Spinal cord (tissue), 10 donors: ENCODE measurements around the gene PIK3R4. TPM values are rescaled to one million over a fixed set of nuclear protein-coding genes. Genes with fewer than 3 reads are reported as not detected.

Experiments used
- DNase-seq, 6 donors: peaks; one replicate each; pipeline versions ENCODE4 v3.0.0 to v3.0.0-alpha.2; 2013 to 2015; ENCODE audit warnings: low spot score in 6 of 6, low read depth in 4 of 6
- H3K27ac ChIP-seq: one replicate; pipeline ENCODE4 v1.5.1; 2013; ENCODE audit warnings: low read depth, low read length, control low read depth
- H3K27me3 ChIP-seq: one replicate; pipeline ENCODE4 v1.6.1; 2013; ENCODE audit warnings: low read length; ENCODE audit not compliant: control insufficient read depth, insufficient read depth
- H3K36me3 ChIP-seq: one replicate; pipeline ENCODE4 v1.6.1; 2013; ENCODE audit warnings: low read length; ENCODE audit not compliant: control insufficient read depth, insufficient read depth
- H3K4me1 ChIP-seq: one replicate; pipeline ENCODE4 v1.6.1; 2013; ENCODE audit warnings: low read length; ENCODE audit not compliant: control insufficient read depth, insufficient read depth
- H3K4me3 ChIP-seq: one replicate; pipeline ENCODE4 v1.5.1; 2013; ENCODE audit warnings: low read depth, low read length, control low read depth
- H3K9me3 ChIP-seq: one replicate; pipeline ENCODE4 v1.6.1; 2013; ENCODE audit warnings: low read length; ENCODE audit not compliant: control insufficient read depth, insufficient read depth
- WGBS: methylation state at CpG from one replicate; pipeline ENCODE4 v1.1.5; 2013; ENCODE audit warnings: missing lambda C conversion rate; ENCODE audit not compliant: insufficient coverage; 5-methylcytosine and 5-hydroxymethylcytosine counted together
- polyA plus RNA-seq, 2 donors: library from polyadenylated mRNA; unstranded; fragments of 120-200 nt; gene quantifications; one replicate each; pipeline ENCODE4 v1.2.1, GENCODE V29; 2013; ENCODE audit not compliant: insufficient read length in 2 of 2
- total RNA-seq, 2 donors: library from RNA; depleted of rRNA in 1 of 2; stranded (reverse); fragments of 120-200 nt in 1 of 2; fragments of >200 nt in 1 of 2; gene quantifications; one replicate each; pipeline versions ENCODE4 v1.2.3 to v1.2.4, GENCODE V29; 2013 to 2014
- donor health status: healthy.

PIK3R4 gene
- total and polyA plus RNA-seq, 4 donors, result 24.3 to 42.2 (median 29.1) TPM

- Histone ChIP-seq H3K27ac (no peak overlapping the region), H3K4me3 (no peak overlapping the region), H3K36me3 (no peaks in the 10 kb centered on the region), H3K4me1 (no peaks in the 10 kb centered on the region), H3K27me3 (no peaks in the 10 kb centered on the region), H3K9me3 (no peaks in the 10 kb centered on the region)
- WGBS, result 60% methylated on average over 1 of the region's 2 CpGs
- no peak for DNase-seq
These were observed 17.5 kb downstream of the PIK3R4 start for GRCh38 chr3:130729154-130729553.

GRCh38 chr3:130728037-130728436, 18.6 kb downstream of the PIK3R4 start:
- no CpG with 5 or more reads among the region's 2 CpGs for WGBS
- Histone ChIP-seq H3K4me3 (no peak overlapping the region), H3K27ac (no peak overlapping the region), H3K4me1 (no peaks in the 10 kb centered on the region), H3K36me3 (no peaks in the 10 kb centered on the region), H3K27me3 (no peaks in the 10 kb centered on the region), H3K9me3 (no peaks in the 10 kb centered on the region)
- no peak for DNase-seq

GRCh38 chr3:130725746-130726145, 20.9 kb downstream of the PIK3R4 start:
- Histone ChIP-seq H3K36me3 (peaks cover 2% of the 10 kb centered on the region), H3K4me1 (no peaks in the 10 kb centered on the region), H3K27me3 (no peaks in the 10 kb centered on the region), H3K9me3 (no peaks in the 10 kb centered on the region), H3K4me3 (no peak overlapping the region), H3K27ac (no peak overlapping the region)
- no CpG with 5 or more reads among the region's 2 CpGs for WGBS
- no peak for DNase-seq

GRCh38 chr3:130715616-130716015, 31.0 kb downstream of the PIK3R4 start:
- Histone ChIP-seq H3K36me3 (peaks cover 9% of the 10 kb centered on the region), H3K27ac (no peak overlapping the region), H3K9me3 (no peaks in the 10 kb centered on the region), H3K4me1 (no peaks in the 10 kb centered on the region), H3K4me3 (no peak overlapping the region), H3K27me3 (no peaks in the 10 kb centered on the region)
- no CpG with 5 or more reads among the region's 1 CpG for WGBS
- DNase-seq, result no peak

- Histone ChIP-seq H3K27ac (no peak overlapping the region), H3K9me3 (no peaks in the 10 kb centered on the region), H3K27me3 (no peaks in the 10 kb centered on the region), H3K36me3 (peaks cover 8% of the 10 kb centered on the region), H3K4me1 (no peaks in the 10 kb centered on the region), H3K4me3 (no peak overlapping the region)
- WGBS, result 100% methylated on average over 3 of the region's 3 CpGs
- no peak for DNase-seq
These were observed 33.8 kb downstream of the PIK3R4 start for GRCh38 chr3:130712718-130713423.

GRCh38 chr3:130711565-130712324, 34.9 kb downstream of the PIK3R4 start:
- H3K9me3 ChIP-seq, result no peaks in the 10 kb centered on the region
- WGBS, result 57% methylated on average over 1 of the region's 4 CpGs
- peaks cover 8% of the 10 kb centered on the region for H3K36me3 ChIP-seq
- no peaks in the 10 kb centered on the region for H3K4me1 ChIP-seq
- no peak for DNase-seq
- H3K27me3 ChIP-seq, result no peaks in the 10 kb centered on the region
- no peak overlapping the region for H3K4me3 ChIP-seq
- H3K27ac ChIP-seq, result no peak overlapping the region

- H3K27me3 ChIP-seq, result no peaks in the 10 kb centered on the region
- no peak overlapping the region for H3K4me3 ChIP-seq
- H3K36me3 ChIP-seq, result peaks cover 4% of the 10 kb centered on the region
- no peak for DNase-seq
- no CpG with 5 or more reads among the region's 1 CpG for WGBS
- H3K9me3 ChIP-seq, result no peaks in the 10 kb centered on the region
- no peak overlapping the region for H3K27ac ChIP-seq
- H3K4me1 ChIP-seq, result no peaks in the 10 kb centered on the region
These were observed 37.0 kb downstream of the PIK3R4 start for GRCh38 chr3:130709671-130710070.

- no peaks in the 10 kb centered on the region for H3K4me1 ChIP-seq
- no peaks in the 10 kb centered on the region for H3K27me3 ChIP-seq
- no peak for DNase-seq
- H3K9me3 ChIP-seq, result no peaks in the 10 kb centered on the region
- WGBS, result 100% methylated on average over 1 of the region's 3 CpGs
- H3K36me3 ChIP-seq, result no peaks in the 10 kb centered on the region
- H3K27ac ChIP-seq, result no peak overlapping the region
- H3K4me3 ChIP-seq, result no peak overlapping the region
These were observed 38.6 kb downstream of the PIK3R4 start for GRCh38 chr3:130707902-130708601.

GRCh38 chr3:130705501-130705900, 41.1 kb downstream of the PIK3R4 start:
- H3K27ac ChIP-seq, result no peak overlapping the region
- no peaks in the 10 kb centered on the region for H3K27me3 ChIP-seq
- H3K4me1 ChIP-seq, result no peaks in the 10 kb centered on the region
- no peak overlapping the region for H3K4me3 ChIP-seq
- DNase-seq, result no peak
- WGBS, result no CpG with 5 or more reads among the region's 6 CpGs
- no peaks in the 10 kb centered on the region for H3K9me3 ChIP-seq
- H3K36me3 ChIP-seq, result peaks cover 6% of the 10 kb centered on the region
